GM18858 (cell line): ENCODE measurements around the gene ACTN3.
A peak's percentile ranks its signal among the peaks of the same experiment; 100 is the strongest.
"Not testable (repeated sequence)": the region's sequence is repeated elsewhere in the genome, so short reads cannot be mapped to it uniquely, and the experiment has no call there.

Source experiments
- ATAC-seq: cut with Tn5 transposase; IDR thresholded peaks from one replicate; pipeline ENCODE4 v1.9.1; 2021; ENCODE audit not compliant: unreplicated experiment

ACTN3 gene

GRCh38 chr11:66564538-66564937 is 17.8 kb downstream of the ACTN3 start:
- ATAC-seq, result no peak

- ATAC-seq, result no peak
Observed at GRCh38 chr11:66564984-66565383, 18.3 kb downstream of the ACTN3 start.

GRCh38 chr11:66566221-66566620 is 19.5 kb downstream of the ACTN3 start:
- ATAC-seq, result no peak

GRCh38 chr11:66567787-66568123 is 21.1 kb downstream of the ACTN3 start:
- no peak for ATAC-seq

GRCh38 chr11:66568124-66568916 is 21.6 kb downstream of the ACTN3 start, which contains the start of gene CTSF:
Gene CTSF, minus strand, starts transcription at chr11:66568606. Its CDS starts 120 bp downstream, at chr11:66568486.
- ATAC-seq, result no peak

GRCh38 chr11:66569076-66569475 is 22.4 kb downstream of the ACTN3 start:
- ATAC-seq, result no peak

GRCh38 chr11:66570079-66570849 is 23.6 kb downstream of the ACTN3 start:
- ATAC-seq, result no peak

GRCh38 chr11:66570850-66571180 is 24.1 kb downstream of the ACTN3 start:
- ATAC-seq, result no peak

GRCh38 chr11:66579017-66579606 is 32.4 kb downstream of the ACTN3 start:
- ATAC-seq, result no peak

GRCh38 chr11:66580803-66581202 is 34.1 kb downstream of the ACTN3 start:
- no peak for ATAC-seq

- ATAC-seq, result no peak
Observed at GRCh38 chr11:66581261-66581660, 34.6 kb downstream of the ACTN3 start.

- not testable (repeated sequence) for ATAC-seq
Observed at GRCh38 chr11:66582565-66583147, 36.0 kb downstream of the ACTN3 start.

- not testable (repeated sequence) for ATAC-seq
Observed at GRCh38 chr11:66585447-66585846, 38.7 kb downstream of the ACTN3 start.

GRCh38 chr11:66586136-66586535 is 39.4 kb downstream of the ACTN3 start:
- no peak for ATAC-seq

GRCh38 chr11:66589315-66589714 is 42.6 kb downstream of the ACTN3 start:
- not testable (repeated sequence) for ATAC-seq

GRCh38 chr11:66589996-66590675 is 43.4 kb downstream of the ACTN3 start:
- no peak for ATAC-seq

- no peak for ATAC-seq
Observed at GRCh38 chr11:66591175-66591574, 44.5 kb downstream of the ACTN3 start.

GRCh38 chr11:66592457-66593302 is 46.0 kb downstream of the ACTN3 start, which contains the start of the genes CCDC87 and CCS:
Gene CCDC87, minus strand, starts transcription at chr11:66593063. Its CDS starts 48 bp downstream, at chr11:66593015.
Gene CCS, plus strand, starts transcription at chr11:66593185. Its CDS starts 77 bp downstream, at chr11:66593262.
- ATAC-seq, result peak; percentile 80

- ATAC-seq, result no peak
Observed at GRCh38 chr11:66593303-66593635, 46.6 kb downstream of the ACTN3 start.

- ATAC-seq, result no peak
Observed at GRCh38 chr11:66593650-66594049, 46.9 kb downstream of the ACTN3 start.
